Panc1 (cell line): Measurements from ENCODE around the gene RNF144A. TPM values are rescaled to one million over a fixed set of nuclear protein-coding genes. Genes with fewer than 3 reads are reported as not detected.

Source experiments
- ATAC-seq: fragments of 200-7000 bp; cut with Tn5 transposase; 2 replicates; pipeline ENCODE4 v1.9.1; 2020; ENCODE audit warnings: mild to moderate bottlenecking, moderate library complexity
- BruUV-seq: library from RNA; stranded (reverse); fragments of 400-500 nt; replicated peaks from 2 replicates; lab custom pipeline; 2021; lab: Mats Ljungman, UMichigan
- CTCF ChIA-PET: fragments of 300-600 bp; sonication (Branson Sonifier 250); formaldehyde crosslinking; loops from one replicate; lab custom pipeline; 2022; ENCODE audit warnings: antibody characterized with exemption; lab: Charles Lee
- POLR2A ChIA-PET: fragments of 300-600 bp; sonication (Branson Sonifier 250); formaldehyde crosslinking; loops from one replicate; lab custom pipeline; 2022; ENCODE audit warnings: antibody characterized with exemption; lab: Charles Lee
- DNase-seq: peaks from one replicate; pipeline ENCODE4 v3.0.0-alpha.2; 2010; ENCODE audit warnings: low read depth, low spot score
- H3K27ac ChIP-seq: 2 replicates; pipeline ENCODE4 v1.5.1; 2011; ENCODE audit warnings: mild to moderate bottlenecking, low read length, inconsistent platforms
- H3K27me3 ChIP-seq: fragments of 200-500 bp; sonication (Bioruptor generic); 2 replicates; pipeline ENCODE4 v1.6.0; 2014; ENCODE audit warnings: low read length, inconsistent platforms; ENCODE audit not compliant: control insufficient read depth, insufficient read depth
- H3K36me3 ChIP-seq: fragments of 200-500 bp; sonication (Bioruptor generic); 2 replicates; pipeline ENCODE4 v1.5.1; 2014; ENCODE audit warnings: inconsistent platforms, mild to moderate bottlenecking, low read length, moderate library complexity; ENCODE audit not compliant: control insufficient read depth, insufficient read depth
- H3K4me1 ChIP-seq: 2 replicates; pipeline ENCODE4 v1.5.1; 2011; ENCODE audit warnings: inconsistent platforms, mild to moderate bottlenecking, low read length, moderate library complexity; ENCODE audit not compliant: control insufficient read depth, insufficient read depth
- H3K4me3 ChIP-seq, 2 experiments: 2 replicates each; pipeline ENCODE4 v1.5.1; 2011 to 2012; ENCODE audit warnings: low read depth in 2 of 2, low read length in 2 of 2, mild to moderate bottlenecking in 2 of 2, inconsistent platforms in 1 of 2, moderate library complexity in 1 of 2
- H3K9me3 ChIP-seq: fragments of 200-500 bp; sonication (Bioruptor generic); 2 replicates; pipeline ENCODE4 v1.5.1; 2014; ENCODE audit warnings: low read depth, mild to moderate bottlenecking, inconsistent platforms, low read length, moderate library complexity; ENCODE audit not compliant: control insufficient read depth, insufficient read depth
- POLR2AphosphoS5 ChIP-seq: IDR thresholded peaks from 2 replicates; pipeline ENCODE4 v1.6.1; 2012; ENCODE audit warnings: mild to moderate bottlenecking, low read depth, low read length, moderate library complexity
- SIN3A ChIP-seq: IDR thresholded peaks from 2 replicates; pipeline ENCODE4 v1.6.1; 2012; ENCODE audit warnings: low read depth, mild to moderate bottlenecking, low read length, moderate library complexity, borderline replicate concordance; ENCODE audit not compliant: insufficient read depth
- TCF7L2 ChIP-seq: IDR thresholded peaks from 2 replicates; pipeline ENCODE4 v1.6.1; 2011; ENCODE audit warnings: mild to moderate bottlenecking, low read depth, low read length, inconsistent platforms
- in situ Hi-C: cut with HindIII; loops from 2 replicates; pipeline ENCODE4 v1.10.0; 2016; ENCODE audit warnings: low sequenced_read_pairs, low pct_unique_long_range_greater_than_20kb
- intact Hi-C: fragments of 100-400 bp; cut with micrococcal nuclease; formaldehyde crosslinking; loops from one replicate; pipeline ENCODE4 v1.10.0; 2022; ENCODE audit not compliant: unreplicated experiment
- total RNA-seq: library from RNA; stranded (reverse); gene quantifications from one replicate; pipeline ENCODE4 v1.2.1, GENCODE V29; 2021; ENCODE audit not compliant: unreplicated experiment
- TF ChIP-seq, protein P1 (sequence below), 2 experiments: IDR thresholded peaks; 2 replicates each; pipeline ENCODE4 v1.6.1; 2011 to 2012; ENCODE audit warnings: low read depth in 2 of 2, control low read depth in 1 of 2, low read length in 1 of 2, mild to moderate bottlenecking in 1 of 2, moderate library complexity in 1 of 2; ENCODE audit not compliant: insufficient read depth in 1 of 2
- TF ChIP-seq, protein P2 (sequence below): fragments of 450-650 bp; IDR thresholded peaks from 2 replicates; pipeline ENCODE4 v1.5.1; 2017; ENCODE audit warnings: mild to moderate bottlenecking

Gene RNF144A
- total RNA-seq, 1 experiment from 2014 or later: 5.4 TPM

DNA sequence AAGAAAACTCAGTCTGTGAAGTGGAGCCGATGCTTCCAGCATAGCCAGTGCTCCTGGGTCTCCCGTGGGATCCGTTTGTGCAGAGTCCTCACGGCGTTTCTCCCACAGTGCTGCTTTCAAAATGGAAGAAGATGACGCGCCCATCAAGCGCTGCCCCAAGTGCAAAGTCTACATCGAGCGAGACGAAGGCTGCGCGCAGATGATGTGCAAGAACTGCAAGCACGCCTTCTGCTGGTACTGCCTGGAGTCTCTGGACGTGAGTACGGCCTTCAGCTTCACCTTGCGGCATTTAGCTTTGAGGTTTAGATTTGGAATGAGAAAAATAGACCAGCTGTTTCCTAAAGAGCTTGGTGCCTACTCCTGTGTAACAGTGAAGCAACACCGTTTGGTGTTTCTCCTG lies 107.0 kb downstream of the RNF144A start:
- intact Hi-C loops: no loop called here
- H3K4me3 ChIP-seq: no peak overlapping the region
- TF ChIP-seq TCF7L2 (no peak), SIN3A (no peak), POLR2AphosphoS5 (no peak)
- TF ChIP-seq, protein P1, sequence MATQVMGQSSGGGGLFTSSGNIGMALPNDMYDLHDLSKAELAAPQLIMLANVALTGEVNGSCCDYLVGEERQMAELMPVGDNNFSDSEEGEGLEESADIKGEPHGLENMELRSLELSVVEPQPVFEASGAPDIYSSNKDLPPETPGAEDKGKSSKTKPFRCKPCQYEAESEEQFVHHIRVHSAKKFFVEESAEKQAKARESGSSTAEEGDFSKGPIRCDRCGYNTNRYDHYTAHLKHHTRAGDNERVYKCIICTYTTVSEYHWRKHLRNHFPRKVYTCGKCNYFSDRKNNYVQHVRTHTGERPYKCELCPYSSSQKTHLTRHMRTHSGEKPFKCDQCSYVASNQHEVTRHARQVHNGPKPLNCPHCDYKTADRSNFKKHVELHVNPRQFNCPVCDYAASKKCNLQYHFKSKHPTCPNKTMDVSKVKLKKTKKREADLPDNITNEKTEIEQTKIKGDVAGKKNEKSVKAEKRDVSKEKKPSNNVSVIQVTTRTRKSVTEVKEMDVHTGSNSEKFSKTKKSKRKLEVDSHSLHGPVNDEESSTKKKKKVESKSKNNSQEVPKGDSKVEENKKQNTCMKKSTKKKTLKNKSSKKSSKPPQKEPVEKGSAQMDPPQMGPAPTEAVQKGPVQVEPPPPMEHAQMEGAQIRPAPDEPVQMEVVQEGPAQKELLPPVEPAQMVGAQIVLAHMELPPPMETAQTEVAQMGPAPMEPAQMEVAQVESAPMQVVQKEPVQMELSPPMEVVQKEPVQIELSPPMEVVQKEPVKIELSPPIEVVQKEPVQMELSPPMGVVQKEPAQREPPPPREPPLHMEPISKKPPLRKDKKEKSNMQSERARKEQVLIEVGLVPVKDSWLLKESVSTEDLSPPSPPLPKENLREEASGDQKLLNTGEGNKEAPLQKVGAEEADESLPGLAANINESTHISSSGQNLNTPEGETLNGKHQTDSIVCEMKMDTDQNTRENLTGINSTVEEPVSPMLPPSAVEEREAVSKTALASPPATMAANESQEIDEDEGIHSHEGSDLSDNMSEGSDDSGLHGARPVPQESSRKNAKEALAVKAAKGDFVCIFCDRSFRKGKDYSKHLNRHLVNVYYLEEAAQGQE (IDR thresholded peaks at IDR 0.05; ENCODE audit: insufficient read depth in 1 of 2, low read depth in 2 of 2, low read length in 1 of 2): no peak
- TF ChIP-seq, protein P2, sequence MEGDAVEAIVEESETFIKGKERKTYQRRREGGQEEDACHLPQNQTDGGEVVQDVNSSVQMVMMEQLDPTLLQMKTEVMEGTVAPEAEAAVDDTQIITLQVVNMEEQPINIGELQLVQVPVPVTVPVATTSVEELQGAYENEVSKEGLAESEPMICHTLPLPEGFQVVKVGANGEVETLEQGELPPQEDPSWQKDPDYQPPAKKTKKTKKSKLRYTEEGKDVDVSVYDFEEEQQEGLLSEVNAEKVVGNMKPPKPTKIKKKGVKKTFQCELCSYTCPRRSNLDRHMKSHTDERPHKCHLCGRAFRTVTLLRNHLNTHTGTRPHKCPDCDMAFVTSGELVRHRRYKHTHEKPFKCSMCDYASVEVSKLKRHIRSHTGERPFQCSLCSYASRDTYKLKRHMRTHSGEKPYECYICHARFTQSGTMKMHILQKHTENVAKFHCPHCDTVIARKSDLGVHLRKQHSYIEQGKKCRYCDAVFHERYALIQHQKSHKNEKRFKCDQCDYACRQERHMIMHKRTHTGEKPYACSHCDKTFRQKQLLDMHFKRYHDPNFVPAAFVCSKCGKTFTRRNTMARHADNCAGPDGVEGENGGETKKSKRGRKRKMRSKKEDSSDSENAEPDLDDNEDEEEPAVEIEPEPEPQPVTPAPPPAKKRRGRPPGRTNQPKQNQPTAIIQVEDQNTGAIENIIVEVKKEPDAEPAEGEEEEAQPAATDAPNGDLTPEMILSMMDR: no peak
- no TSS peak for BruUV-seq
- no peaks in the 10 kb centered on the region for H3K9me3 ChIP-seq
- H3K4me1 ChIP-seq: no peaks in the 10 kb centered on the region
- DNase-seq: no peak
- in situ Hi-C loops: no loop called here
- POLR2A ChIA-PET: interaction anchor here (0.5 kb wide), 1 partner anchor 140 kb away, joined by 4 read pairs; no protein-coding TSS in a partner anchor
- no peak for ATAC-seq
- no peaks in the 10 kb centered on the region for H3K27me3 ChIP-seq
- CTCF ChIA-PET: no interaction called here
- no peaks in the 10 kb centered on the region for H3K36me3 ChIP-seq
- no peak overlapping the region for H3K27ac ChIP-seq

DNA sequence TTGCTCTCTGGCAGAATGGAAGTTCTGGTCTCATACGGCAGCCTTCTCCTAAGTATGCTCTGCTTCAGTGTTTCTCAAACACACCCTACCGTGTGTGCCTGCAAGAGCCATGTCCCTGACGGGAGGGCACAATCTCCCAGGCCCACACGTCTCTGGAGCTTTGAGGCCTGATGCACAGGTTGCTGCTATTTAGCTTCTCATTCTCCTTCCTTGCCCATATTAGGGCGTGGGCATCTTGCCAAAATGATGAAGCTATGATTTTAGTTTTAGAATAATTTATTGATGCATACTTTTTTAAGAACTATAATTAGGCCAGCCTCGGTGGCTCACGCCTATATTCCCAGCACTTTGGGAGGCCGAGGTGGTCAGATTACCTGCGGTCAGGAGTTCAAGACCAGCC lies 107.9 kb downstream of the RNF144A start:
- TF ChIP-seq TCF7L2 (no peak), POLR2AphosphoS5 (no peak), SIN3A (no peak)
- TF ChIP-seq, protein P1 (IDR thresholded peaks at IDR 0.05; ENCODE audit: insufficient read depth in 1 of 2, low read depth in 2 of 2, low read length in 1 of 2): no peak
- TF ChIP-seq, protein P2: no peak
- POLR2A ChIA-PET: no interaction called here
- in situ Hi-C loops (no loop called here), intact Hi-C loops (no loop called here)
- Histone ChIP-seq H3K27ac (no peak overlapping the region), H3K4me3 (no peak overlapping the region), H3K27me3 (no peaks in the 10 kb centered on the region), H3K36me3 (no peaks in the 10 kb centered on the region), H3K9me3 (no peaks in the 10 kb centered on the region), H3K4me1 (no peaks in the 10 kb centered on the region)
- no peak for ATAC-seq
- no peak for DNase-seq
- BruUV-seq: no TSS peak
- CTCF ChIA-PET: no interaction called here
